ENCODE data around the gene CBLL1.

Gene CBLL1

GRCh38 chr7:107743567-107744344, at the start of gene CBLL1:
Gene CBLL1 (plus strand): TSS chr7:107744142. CDS start chr7:107744164, 22 bp downstream.
- DNase-seq (ENCODE audit: low spot score) = peak; percentile 93

- no peak for DNase-seq (ENCODE audit: low spot score)
Observed at GRCh38 chr7:107694386-107694785, 49.6 kb upstream of the CBLL1 start.

GRCh38 chr7:107696330-107696946, 47.5 kb upstream of the CBLL1 start:
- no peak for DNase-seq (ENCODE audit: low spot score)

- DNase-seq (ENCODE audit: low spot score) = no peak
Observed at GRCh38 chr7:107697321-107698049, 46.5 kb upstream of the CBLL1 start.

- no peak for DNase-seq (ENCODE audit: low spot score)
Observed at GRCh38 chr7:107700570-107700969, 43.4 kb upstream of the CBLL1 start.

- no peak for DNase-seq (ENCODE audit: low spot score)
Observed at GRCh38 chr7:107701191-107701590, 42.8 kb upstream of the CBLL1 start.

- no peak for DNase-seq (ENCODE audit: low spot score)
Observed at GRCh38 chr7:107703219-107703618, 40.7 kb upstream of the CBLL1 start.

- DNase-seq (ENCODE audit: low spot score) = no peak
Observed at GRCh38 chr7:107703872-107704271, 40.1 kb upstream of the CBLL1 start.

- DNase-seq (ENCODE audit: low spot score) = no peak
Observed at GRCh38 chr7:107708956-107709355, 35.0 kb upstream of the CBLL1 start.

- DNase-seq (ENCODE audit: low spot score) = no peak
Observed at GRCh38 chr7:107711301-107711700, 32.6 kb upstream of the CBLL1 start.

GRCh38 chr7:107712025-107712424, 31.9 kb upstream of the CBLL1 start:
- no peak for DNase-seq (ENCODE audit: low spot score)

GRCh38 chr7:107712896-107713295, 31.0 kb upstream of the CBLL1 start:
- DNase-seq (ENCODE audit: low spot score) = no peak

- DNase-seq (ENCODE audit: low spot score) = no peak
Observed at GRCh38 chr7:107715531-107715930, 28.4 kb upstream of the CBLL1 start.

- no peak for DNase-seq (ENCODE audit: low spot score)
Observed at GRCh38 chr7:107718456-107719193, 25.3 kb upstream of the CBLL1 start.

GRCh38 chr7:107721286-107721685, 22.7 kb upstream of the CBLL1 start:
- DNase-seq (ENCODE audit: low spot score) = no peak

GRCh38 chr7:107723255-107723654, 20.7 kb upstream of the CBLL1 start:
- DNase-seq (ENCODE audit: low spot score) = no peak

- DNase-seq (ENCODE audit: low spot score) = peak; percentile 56
Observed at GRCh38 chr7:107725138-107725740, 18.7 kb upstream of the CBLL1 start.

GRCh38 chr7:107726356-107727130, 17.4 kb upstream of the CBLL1 start:
- no peak for DNase-seq (ENCODE audit: low spot score)

GRCh38 chr7:107728276-107728675, 15.7 kb upstream of the CBLL1 start:
- no peak for DNase-seq (ENCODE audit: low spot score)

GRCh38 chr7:107742678-107743566, 1.0 kb upstream of the CBLL1 start:
- peak; percentile 53 for DNase-seq (ENCODE audit: low spot score)
